HG02840 (cell line): ENCODE results near the gene C12orf57.
A peak's percentile ranks its signal among the peaks of the same experiment; 100 is the strongest.

Experiments
- ATAC-seq: cut with Tn5 transposase; IDR thresholded peaks from one replicate; pipeline ENCODE4 v1.9.1; 2021; ENCODE audit warnings: mild to moderate bottlenecking, moderate library complexity, moderate number of reproducible peaks; ENCODE audit not compliant: unreplicated experiment, low FRiP score

The C12orf57 gene

GRCh38 chr12:6936636-6937480 is 7.0 kb upstream of the C12orf57 start:
- ATAC-seq: no peak

- peak; percentile 85 for ATAC-seq
Measured at GRCh38 chr12:6937481-6938352, 6.1 kb upstream of the C12orf57 start.

GRCh38 chr12:6938353-6939190 is 5.2 kb upstream of the C12orf57 start:
- no peak for ATAC-seq

GRCh38 chr12:6939191-6939540 is 4.7 kb upstream of the C12orf57 start:
- ATAC-seq: no peak

GRCh38 chr12:6941267-6941666 is 2.6 kb upstream of the C12orf57 start:
- ATAC-seq: no peak

GRCh38 chr12:6941782-6942181 is 2.0 kb upstream of the C12orf57 start:
- ATAC-seq: no peak

- no peak for ATAC-seq
Measured at GRCh38 chr12:6942331-6942665, 1.5 kb upstream of the C12orf57 start.

GRCh38 chr12:6943389-6943721 is 467 bp upstream of the C12orf57 start:
- ATAC-seq: peak; percentile 32

GRCh38 chr12:6944381-6945186 is 762 bp downstream of the C12orf57 start:
- ATAC-seq: peak; percentile 34

- no peak for ATAC-seq
Measured at GRCh38 chr12:6945613-6946012, 1.8 kb downstream of the C12orf57 start.

- ATAC-seq: no peak
Measured at GRCh38 chr12:6946033-6946919, 2.5 kb downstream of the C12orf57 start.

- ATAC-seq: no peak
Measured at GRCh38 chr12:6946920-6947374, 3.1 kb downstream of the C12orf57 start.

- ATAC-seq: no peak
Measured at GRCh38 chr12:6947615-6948014, 3.8 kb downstream of the C12orf57 start.

GRCh38 chr12:6948873-6949594 is 5.2 kb downstream of the C12orf57 start:
- no peak for ATAC-seq

GRCh38 chr12:6950401-6950801 is 6.6 kb downstream of the C12orf57 start:
- no peak for ATAC-seq

- ATAC-seq: no peak
Measured at GRCh38 chr12:6950811-6951540, 7.2 kb downstream of the C12orf57 start, which contains the start of gene PTPN6. Gene PTPN6 (plus strand): TSS chr12:6951356. CDS start chr12:6951513, 157 bp downstream.

- no peak for ATAC-seq
Measured at GRCh38 chr12:6951551-6952120, 7.8 kb downstream of the C12orf57 start.
